NB4 (cell line): ENCODE measurements around the gene ZRSR2.

ENCODE experiments used
- POLR2A ChIP-seq: IDR thresholded peaks from 2 replicates; pipeline ENCODE4 v1.6.1; 2011; ENCODE audit warnings: mild to moderate bottlenecking; ENCODE audit not compliant: insufficient read length; ENCODE audit errors: extremely low read depth
- TF ChIP-seq, protein P1 (sequence below): IDR thresholded peaks from one replicate; pipeline ENCODE4 v1.5.1; 2012; ENCODE audit warnings: low read depth, low read length

- TF ChIP-seq, protein P1, sequence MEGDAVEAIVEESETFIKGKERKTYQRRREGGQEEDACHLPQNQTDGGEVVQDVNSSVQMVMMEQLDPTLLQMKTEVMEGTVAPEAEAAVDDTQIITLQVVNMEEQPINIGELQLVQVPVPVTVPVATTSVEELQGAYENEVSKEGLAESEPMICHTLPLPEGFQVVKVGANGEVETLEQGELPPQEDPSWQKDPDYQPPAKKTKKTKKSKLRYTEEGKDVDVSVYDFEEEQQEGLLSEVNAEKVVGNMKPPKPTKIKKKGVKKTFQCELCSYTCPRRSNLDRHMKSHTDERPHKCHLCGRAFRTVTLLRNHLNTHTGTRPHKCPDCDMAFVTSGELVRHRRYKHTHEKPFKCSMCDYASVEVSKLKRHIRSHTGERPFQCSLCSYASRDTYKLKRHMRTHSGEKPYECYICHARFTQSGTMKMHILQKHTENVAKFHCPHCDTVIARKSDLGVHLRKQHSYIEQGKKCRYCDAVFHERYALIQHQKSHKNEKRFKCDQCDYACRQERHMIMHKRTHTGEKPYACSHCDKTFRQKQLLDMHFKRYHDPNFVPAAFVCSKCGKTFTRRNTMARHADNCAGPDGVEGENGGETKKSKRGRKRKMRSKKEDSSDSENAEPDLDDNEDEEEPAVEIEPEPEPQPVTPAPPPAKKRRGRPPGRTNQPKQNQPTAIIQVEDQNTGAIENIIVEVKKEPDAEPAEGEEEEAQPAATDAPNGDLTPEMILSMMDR = no peak
- no peak for TF ChIP-seq POLR2A
Observed at GRCh38 chrX:15786915-15787314, 3.4 kb upstream of the ZRSR2 start.
